ENCODE data around the gene ABCA10.

The ABCA10 gene

DNA sequence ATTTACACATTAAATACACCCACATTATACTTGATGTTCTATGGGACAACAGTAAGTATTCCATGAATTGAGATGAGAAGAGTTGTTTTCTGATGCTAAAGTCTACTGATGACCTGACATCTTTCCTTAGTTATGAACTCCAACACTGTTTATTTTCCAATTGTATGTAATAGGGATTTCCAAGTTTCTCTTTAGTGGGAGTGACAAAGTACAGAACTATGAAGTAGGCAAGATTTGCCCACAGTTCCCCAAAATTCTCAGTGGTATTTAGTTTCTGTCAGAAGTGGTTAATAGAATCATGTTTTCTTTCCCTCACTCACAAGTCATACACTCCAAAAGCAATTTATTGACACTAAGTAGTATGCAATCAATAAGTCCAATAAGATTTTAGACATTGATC, 64.4 kb downstream of the ABCA10 start:
- no peak for DNase-seq

DNA sequence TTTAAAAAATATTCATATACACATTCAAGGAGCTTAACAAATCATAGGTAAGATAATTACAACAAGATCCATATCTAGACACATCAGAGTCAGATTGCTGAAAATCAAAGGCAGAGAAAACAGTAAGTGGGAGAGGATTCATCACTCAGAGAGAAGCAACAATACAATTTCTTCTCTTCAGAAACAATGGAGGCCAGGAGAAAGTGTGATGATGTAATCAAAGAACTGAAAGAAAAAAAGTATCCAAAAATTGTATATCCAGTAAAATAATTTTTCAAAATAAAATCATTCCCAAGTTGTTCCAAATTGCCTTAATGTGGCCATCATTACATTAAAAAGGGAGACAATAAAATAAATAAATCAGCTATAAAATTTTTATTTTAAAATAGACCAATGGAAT, 69.2 kb downstream of the ABCA10 start:
- DNase-seq = no peak

DNA sequence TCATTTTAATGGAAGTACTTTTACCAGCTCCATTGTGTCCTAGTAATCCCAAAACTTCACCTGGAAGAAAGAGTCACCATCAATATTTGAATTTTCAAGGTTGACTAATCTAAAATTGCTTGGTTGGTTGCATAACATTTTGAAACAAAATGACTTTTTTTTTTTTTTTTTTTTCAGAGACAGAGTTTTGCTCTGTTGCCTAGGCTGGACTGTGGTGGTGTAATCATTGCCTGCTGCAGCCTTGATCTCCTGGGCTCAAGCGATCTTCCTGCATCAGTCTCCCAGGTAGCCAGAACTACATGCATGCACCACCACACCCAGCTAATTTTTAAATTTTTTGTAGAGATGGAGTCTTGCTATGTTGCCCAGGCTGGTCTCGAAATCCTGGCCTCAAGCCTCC, 74.4 kb downstream of the ABCA10 start:
- DNase-seq = no peak

DNA sequence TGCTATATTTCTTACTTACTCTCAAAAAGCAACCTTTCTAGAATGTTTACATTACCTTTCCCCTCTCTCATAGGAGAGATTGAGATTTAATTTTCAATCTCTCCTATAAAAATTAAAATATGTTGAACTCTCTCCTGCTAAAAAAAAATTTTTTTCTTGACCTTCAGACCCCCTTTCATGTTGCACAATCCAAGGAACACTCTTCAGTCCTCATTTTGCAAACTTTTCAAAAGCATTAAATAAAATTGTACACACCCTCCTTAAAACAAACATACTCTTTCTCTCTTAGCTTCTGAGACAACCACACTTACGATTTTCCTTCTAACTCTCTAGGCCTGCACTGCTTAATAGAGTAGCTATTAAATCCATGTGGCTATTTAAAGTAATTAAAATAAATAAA, 78.3 kb downstream of the ABCA10 start:
- DNase-seq = no peak

DNA sequence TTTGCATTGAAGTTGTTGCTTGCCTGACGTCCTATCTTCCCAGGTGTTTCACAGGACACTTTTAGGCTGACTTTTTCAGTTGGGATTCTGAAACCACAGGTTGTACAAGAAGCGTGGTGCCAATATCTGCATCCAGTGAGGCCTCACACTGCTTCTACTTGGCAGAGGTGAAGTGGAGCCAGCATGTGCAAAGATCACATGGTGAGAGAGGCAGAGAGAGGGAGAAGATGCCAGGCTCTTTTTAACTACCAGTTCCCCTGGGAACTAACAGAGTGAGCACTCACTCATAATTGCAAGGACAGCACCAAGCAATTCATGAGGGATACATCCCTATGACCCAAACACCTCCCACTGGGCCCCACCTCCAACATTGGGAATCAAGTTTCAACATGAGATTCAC, 81.2 kb downstream of the ABCA10 start:
- no peak for DNase-seq

DNA sequence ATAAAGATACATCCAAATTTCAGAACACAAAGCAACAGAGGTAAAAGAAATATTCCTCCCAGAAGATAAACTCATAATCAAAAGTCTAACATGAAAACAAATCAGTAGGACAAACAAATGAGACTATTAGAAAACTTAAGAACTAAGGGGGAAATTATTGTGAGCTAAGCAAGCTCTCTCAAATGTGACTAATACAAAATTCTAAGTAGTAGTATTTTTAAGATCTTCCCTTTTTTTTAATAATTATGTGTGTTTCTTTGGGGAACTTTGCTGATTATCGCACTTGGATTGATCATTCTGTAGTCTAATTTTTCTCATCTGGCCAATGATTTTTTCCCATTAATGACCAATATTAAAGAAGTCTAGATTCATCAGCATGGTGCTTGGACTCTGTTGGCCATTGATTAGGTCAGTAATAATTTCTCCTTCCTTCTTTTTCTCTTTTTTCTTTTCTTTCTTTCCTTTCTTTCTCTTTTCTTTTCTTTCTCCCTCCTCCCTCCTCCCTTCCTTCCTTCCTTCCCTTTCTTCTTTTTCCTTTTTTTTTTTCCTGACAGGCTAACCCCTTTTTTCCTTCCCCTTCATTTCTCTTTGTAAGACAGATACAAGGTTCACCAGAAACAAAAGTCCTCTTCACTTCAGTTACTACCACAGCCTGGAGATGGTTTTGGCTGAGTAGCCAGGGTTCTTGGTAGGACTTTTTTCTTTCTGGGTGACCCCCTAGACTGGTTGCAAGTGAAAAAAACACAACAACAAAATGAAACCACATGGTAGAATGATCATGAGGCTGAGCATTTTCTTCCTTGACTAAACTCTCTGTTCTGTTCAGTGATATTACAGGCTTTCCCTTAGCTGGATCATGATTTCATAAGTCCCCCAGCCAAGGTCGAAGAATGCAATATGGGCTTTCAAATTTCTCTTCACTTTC, 84.0 kb downstream of the ABCA10 start:
- DNase-seq = no peak

DNA sequence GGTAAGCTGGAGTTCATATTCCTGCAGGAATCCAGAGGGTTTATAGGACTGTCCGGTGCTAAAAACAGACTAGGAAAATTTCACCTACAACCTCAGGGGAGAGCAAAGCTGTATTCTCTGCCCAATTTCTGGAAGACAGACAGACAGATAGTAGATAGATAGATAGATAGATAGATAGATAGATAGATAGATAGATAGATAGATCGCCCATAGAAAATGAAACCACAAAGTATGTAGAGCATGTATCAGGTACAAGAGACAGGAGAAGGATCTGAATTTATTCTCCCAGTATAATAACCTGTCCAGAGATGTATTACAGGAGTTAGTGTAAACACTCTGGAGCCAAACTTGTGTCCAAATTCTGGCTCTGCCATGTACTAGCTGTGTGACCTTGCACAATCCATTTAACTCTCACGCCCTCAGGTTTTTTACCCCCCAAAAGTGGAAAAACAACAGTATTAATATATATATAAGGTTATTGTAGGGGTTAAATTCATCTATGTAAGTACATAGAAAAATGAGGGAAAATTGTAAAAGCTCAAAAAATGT, 84.9 kb downstream of the ABCA10 start:
- no peak for DNase-seq

DNA sequence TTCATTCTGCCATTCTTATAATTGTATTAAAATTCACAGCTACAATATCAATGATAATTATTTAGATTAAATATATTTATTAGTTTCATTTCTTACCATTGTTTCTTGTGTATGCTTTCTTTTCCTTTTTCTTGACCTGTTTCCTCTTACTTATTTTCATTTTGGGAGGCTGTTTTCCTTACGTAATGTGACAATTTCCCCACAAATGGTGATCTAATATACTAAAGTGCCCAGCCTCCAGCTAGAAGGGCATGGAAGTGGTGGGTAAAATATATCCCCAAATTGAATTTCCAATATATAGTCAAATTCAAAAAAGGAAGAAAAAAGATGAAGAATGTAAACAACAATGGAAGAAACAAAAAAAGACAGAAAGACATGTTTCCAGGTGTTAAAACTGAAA, 85.5 kb downstream of the ABCA10 start:
- no peak for DNase-seq

DNA sequence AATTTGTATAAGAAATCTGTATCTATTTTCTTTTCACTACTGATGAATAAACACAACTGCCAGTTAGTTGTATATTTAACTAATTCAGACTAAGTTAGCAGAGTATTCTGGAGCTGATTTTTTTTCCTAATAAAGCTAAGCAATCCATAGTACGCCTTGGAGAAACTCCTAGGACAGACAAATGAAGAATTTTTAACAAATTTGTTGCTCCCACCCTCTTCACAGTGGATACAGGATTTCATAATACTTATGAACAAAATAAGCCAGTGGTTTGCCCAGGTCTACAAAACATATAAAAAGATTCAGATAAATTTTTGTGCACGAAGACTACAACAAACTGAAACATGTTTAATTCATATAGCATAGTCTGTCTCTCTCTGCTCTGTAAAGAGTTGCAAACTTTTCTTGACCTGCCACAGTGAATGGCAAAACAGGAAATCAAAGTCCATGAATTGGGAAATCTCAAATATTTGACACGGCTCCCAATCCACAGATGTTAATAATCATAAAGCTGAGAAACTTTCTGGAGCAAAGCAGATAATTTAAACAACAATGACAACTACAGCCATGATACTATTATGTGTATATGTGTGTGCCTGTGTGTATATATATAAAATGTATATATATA, 86.3 kb downstream of the ABCA10 start:
- DNase-seq = no peak

DNA sequence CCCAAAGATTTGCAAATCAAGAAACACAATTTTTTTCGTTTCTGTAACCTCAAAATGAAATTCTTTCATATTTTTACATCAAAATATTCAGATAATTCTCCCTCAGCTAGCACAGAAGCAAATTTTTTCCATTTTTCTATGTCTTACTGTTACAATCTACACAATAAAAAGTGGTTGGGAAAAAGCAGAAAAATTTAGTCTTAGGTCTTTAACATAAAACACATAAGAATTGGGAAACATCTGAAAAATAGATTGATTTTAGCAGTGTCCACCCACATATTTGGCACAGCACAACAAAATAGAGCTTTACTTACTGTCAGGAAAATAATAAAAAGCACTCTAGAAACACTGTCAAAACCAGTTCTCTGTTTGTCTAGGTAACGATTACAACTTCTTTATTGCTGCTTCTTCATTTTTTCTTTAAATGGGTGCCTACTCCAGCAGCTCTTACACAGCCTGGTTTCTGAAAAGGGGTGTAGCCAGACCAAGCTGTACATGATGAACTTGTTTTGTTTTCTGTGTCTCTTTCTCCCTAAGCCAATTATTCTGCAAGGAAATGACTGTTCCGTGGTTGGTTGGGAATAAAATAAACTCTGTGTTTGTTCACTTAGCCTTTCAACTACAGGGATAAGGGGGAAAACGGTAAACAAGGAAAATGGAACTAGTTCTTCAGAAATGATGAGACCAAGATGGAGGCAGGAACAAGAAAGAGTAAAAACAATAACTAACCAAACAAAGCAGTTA, 87.0 kb downstream of the ABCA10 start, which contains the start of gene ABCA6:
Gene ABCA6, minus strand, starts transcription at position 465 of the 744 bp plus-strand sequence. CDS start 1,192 bp downstream, outside the sequence.
- DNase-seq = no peak

DNA sequence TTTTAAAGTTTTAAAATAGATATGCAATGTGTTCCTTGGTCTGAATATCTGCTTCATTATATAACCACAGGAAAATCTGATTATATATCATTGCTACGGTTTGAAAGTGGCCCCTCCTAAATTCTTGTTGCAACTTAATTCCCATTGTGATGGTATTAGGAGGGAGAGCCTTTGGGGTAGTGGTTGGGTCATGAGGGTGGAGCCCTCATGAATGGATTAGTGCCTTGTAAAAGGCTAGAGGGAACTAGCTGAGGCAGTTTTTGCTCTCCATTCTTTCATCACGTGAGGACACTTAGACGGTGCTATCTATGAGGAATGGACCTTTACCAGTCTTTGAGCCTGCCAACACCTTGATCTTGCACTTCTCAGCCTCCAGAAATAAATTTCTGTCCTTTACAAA, 94.5 kb downstream of the ABCA10 start:
- DNase-seq = no peak

DNA sequence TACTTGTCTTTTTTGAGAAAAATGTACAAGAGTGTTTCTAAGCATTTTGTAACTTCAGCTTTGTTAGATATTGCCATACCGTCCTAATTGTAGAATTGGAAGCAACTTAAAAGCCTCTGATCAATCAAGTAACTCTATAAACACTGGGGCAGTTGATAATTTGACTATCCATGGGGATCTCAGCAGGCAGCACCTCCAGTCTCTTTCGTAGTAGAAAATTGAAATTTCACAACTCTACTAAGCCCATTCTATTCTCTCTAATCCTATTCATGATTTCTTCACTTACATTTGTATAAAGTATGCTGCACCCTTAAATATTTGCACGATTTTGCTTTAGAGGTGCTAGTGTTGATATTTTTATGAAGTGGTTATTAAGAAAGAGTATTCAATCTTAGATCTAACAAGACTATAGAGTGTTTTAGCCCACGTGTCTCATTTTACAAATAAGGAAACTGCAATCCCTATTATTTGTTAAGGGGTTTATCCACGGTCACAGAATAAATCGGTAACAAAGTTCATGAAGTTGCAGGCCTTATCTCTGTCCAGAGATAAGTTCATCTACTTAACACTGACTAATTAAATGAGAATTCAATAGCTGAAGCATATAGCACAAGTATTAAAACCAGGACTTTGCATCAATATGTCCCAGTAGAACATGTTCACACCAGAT, 97.9 kb downstream of the ABCA10 start:
- no peak for DNase-seq

DNA sequence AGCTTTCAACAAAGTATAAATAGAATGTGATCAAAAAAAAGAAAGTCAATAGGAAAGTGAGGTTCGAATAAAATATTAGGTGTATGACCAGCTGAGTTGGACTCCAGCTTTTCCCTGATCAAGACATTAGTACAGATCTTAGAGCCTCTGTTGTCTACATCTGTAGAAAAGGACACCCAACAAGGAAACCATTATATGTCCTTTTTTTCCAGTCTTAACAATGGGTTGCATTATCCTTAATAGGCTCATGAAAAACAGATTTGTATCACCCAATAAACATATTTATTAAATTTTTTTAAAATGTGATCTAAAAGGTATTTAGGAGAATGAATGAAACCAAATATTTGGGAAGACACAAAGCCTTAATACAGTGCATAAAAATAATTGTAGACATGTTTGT, 105.0 kb downstream of the ABCA10 start:
- DNase-seq = no peak

DNA sequence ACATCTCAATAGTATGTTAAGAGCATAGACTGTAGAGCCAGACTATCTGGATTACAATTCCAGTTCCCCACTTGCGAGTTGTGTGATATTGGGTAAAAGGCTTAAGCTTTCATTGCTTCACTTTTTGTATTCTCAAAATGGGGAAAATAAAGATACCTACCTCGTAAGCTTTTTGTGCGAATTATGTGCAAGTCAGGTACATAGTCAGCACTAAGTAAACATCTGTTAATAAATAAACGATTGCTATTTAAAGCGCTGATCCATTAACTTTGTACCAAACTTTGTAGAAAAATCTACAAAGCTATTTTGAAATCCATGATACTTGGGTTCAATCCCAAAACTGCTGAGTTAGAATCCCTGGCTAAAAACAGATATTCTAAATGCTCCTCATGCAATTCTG, 106.6 kb downstream of the ABCA10 start:
- no peak for DNase-seq

DNA sequence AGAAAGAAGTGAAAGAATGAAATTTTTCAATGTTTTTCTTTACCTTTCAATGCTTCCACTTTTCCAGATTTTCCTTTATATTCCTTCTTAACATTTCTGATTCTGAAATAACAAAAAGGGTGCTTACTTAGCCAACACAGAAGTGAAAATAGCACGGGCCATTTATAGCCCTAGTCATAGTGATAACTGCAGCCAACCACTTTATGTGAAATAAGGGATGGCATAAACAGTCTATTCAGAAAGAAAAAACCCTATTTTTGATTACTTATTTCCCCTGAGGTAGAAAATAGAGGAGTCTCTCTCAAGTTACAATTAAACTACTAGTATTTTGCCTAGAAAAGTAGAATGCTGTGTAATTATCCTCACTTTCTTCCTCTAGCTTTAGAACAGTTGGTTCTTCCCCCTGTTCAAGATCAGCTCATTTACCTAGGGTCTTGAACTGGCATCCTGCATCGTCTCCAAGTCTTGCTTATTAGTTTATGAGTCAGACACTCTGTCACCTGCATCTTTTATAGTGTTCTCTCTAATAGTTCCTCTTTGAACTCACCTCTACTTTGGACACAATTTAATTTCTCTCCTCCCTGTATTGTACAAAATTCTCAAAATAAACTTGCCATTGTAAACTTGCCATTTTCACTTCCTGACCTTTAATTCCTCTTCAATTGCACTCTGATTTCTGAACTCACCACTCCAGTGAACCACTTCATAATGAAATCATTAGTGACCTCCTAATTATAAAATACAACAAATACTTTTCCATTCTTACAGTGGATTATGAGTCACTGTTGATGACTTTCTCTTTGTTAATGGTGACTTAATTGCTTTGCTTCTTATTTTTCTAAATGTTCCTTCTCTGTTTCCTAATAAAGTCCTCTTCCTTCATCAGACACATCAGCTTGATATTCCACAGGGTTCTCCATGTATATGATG, 110.5 kb downstream of the ABCA10 start:
- DNase-seq = no peak

DNA sequence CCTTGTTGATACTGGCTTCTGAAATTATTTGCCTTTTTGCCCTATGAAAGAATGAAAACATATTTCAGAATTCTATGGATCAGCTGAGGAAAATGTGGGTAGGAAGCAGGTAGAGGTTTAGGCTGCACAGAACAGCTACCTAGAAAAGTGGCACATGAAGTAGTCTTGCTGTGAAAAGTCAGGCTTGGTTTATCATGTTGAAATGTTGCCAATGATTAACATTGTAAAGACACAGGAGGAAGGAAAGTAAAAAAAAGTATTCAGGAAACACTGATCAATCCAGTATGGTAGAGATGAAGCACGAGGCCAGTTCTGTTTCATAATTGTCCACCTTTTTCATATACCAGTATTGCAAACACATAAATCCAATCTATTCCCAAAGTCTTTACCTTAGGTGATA, 116.8 kb downstream of the ABCA10 start:
- DNase-seq = no peak

DNA sequence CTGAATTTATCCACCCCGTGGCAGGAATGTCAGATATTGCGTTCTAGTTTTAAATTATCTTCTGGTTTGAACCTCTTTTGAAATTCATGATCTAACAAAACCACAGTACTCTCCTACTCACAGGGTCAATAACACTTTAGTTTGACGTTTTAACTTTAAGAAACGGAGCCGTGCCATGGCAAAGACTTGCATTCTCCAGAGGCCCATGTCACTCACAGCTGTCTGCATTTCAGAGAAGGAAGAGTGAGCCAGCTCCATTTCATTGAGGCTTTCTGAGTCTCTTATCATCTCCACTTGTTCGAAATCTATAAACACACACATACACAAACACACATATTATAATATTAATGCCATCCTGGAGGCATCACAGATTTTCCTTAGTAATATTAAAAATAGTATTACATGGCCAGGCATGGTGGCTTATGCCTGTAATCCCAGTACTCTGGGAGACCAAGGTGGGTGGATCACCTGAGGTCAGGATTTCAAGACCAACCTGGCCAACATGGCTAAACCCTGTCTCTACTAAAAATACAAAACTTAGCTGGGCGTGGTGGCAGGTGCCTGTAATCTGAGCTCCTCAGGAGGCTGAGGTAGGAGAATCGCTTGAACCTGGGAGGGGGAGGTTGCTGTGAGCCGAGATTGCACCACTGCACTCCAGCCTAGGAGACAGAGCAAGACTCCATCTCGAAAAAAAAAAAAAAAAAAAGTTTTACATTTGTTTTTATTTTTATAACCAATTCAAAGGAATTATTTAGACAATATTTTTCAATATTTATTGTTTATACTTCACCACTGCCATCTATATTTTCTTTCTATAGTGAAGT, 122.5 kb downstream of the ABCA10 start:
- DNase-seq = no peak

DNA sequence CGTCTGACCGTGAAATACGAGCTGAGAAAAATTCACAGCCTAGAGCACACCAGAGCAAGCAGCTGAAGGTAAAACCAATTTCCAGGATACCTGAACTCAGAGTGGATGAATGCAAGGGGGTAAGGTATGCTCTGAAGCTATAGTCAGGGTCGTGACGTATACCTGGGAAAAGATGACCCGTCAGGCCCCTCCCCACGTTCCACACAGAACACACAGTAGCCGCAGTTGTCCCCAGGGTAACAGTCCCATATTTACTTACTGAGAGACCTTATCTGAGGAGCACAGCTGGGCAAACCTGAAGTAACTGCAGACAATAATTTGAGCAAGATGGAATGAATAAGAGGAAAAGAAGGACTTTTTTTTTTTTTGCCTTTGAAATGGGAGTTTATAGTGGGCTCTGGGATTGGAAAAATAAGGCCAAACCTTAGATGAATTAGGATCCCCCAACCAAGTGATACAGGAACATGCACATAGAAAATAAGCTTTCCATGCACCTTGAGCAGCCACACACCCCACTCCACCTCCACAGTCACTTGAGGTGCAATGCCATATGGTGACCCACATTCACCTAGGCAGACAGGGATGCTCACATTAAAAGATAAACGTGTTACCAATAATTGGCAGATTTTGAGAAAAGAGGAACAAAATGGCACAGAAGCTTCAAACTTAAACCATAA, 124.9 kb downstream of the ABCA10 start:
- DNase-seq = peak; percentile 72

DNA sequence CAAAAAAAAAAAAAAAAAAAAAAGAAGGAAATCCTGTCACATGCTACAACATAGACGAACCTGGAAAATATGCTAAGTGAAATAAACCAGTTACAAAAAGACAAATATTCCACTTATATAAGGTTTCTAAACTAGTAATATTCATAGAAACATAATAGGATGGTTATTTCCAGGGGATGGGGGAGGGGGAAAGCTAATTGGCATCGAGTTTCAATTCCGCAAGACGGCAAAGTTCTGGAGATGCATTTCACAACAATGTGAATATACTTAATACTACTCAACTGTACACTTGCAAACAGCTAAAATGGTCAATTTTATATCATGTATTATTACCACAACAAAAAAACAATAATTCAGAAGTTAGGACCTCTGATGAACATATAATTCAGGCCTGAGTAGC, 130.0 kb downstream of the ABCA10 start:
- no peak for DNase-seq

Measured in DMS153 (cell line).